Measurements from ENCODE around the gene SNCA.

SNCA gene

GRCh38 chr4:89836897-89837384 is at the start of gene SNCA:
SNCA (minus strand) TSS chr4:89837161; CDS start chr4:89835667, 1,494 bp downstream.
- peak in 2 of 3 experiments; percentile 25 to 33 for DNase-seq (ENCODE audit: low read depth in 3 of 3)

DNA sequence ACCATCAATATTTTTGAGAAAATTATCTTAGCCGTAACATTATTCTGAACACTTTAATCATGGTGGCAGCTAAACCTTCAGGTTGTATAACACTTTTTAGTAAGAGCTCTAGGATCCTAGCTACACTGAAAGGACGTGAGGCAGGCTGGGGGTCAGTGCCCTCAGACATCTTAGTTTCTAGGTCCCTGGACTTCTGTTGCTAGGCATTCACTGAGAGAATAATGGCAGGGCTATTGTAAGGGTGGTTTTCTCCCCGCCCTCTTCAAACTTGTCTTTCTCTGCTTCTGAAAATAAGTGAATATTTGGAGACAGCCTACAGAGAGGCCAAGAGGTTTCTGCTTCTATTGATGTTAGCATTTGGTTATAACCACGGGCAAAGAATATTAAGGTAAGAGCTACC is 42.3 kb upstream of the SNCA start:
- no peak for DNase-seq (ENCODE audit: low read depth in 3 of 3)

DNA sequence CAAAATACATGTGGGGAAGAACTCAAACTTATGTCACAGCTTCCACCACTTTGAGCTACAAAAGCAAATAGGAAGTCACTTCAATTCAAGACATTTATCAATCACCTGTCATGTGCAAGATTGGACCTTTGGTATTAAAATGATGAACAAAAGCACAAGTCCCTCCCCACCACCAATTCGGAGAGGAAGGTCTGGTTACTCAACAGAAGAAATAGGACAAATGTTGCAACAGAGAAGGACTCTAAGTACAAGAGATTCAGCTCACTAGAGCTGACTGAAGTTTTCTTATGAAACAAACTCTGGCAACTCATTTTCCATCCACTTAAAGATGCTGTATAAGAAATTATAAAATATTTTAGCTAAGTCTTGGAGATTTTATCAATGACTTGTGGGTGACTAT is 41.6 kb upstream of the SNCA start:
- no peak for DNase-seq (ENCODE audit: low read depth in 3 of 3)

- no peak for DNase-seq (ENCODE audit: low read depth in 3 of 3)
Observed at GRCh38 chr4:89876548-89876947, 39.6 kb upstream of the SNCA start.

DNA sequence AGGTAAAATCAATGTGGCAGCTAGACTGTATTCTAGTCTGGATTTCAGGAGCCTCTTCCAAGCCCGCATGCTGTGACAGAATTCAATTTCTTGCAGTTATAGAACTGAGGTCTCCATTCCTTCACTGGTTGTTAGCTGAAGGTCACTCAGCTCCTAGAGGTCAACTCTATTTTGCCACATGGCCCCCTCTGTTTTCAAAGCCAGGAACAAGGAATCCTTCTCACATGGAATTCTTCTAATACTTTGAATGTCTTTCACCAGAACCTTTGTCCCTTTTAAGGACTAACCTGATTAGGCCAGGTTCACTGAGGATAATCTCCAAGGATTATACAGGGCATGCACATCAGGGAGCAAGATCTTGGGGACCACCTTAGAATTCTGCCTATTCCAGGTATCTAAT is 34.2 kb upstream of the SNCA start:
- DNase-seq (ENCODE audit: low read depth in 3 of 3): no peak

DNA sequence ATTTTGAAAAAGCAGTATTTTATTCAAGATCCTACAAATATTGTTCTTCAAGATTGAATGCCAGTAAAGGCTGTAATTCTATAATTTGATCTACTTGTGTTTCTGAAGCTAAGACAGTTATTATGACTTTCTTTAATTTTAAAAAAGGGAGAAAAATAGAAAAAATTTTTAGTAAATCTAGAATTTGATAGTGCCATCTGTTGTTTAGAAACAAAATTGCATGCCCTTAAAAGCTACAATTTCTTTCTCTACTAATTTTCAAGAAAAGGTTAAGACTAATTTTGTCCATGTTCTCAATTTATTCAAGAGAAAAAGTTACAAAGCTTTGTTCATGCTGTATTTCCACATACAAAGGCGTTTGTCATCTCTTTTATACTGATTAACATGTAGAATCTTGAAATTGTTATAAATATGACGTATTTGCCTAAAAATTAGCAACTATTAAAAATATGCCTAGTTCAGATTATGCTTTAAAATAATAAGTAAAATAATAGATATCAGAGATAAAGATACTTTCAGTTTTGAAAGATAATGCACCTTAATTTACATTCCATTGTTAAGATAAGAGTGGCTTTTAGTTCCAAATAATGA is 32.1 kb upstream of the SNCA start:
- no peak for DNase-seq (ENCODE audit: low read depth in 3 of 3)

DNA sequence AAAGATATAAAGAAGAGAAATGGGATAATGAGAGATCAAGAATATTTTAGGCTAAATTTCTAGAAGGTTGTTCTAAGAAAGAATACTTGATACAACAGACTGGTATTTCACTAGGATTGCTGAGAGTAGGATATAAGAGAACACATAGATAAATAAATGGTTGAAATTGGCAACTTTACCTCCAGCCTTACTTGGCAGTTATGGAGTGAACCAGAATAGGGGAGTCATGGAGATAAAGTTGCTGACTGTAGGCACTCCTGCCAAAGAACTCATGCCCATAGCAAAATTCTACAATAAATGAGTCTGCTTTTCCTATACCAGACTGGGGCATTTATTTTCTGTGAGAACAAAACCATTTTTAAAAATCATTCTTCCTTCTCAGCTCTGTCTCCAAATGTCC is 31.3 kb upstream of the SNCA start:
- no peak for DNase-seq (ENCODE audit: low read depth in 3 of 3)

DNA sequence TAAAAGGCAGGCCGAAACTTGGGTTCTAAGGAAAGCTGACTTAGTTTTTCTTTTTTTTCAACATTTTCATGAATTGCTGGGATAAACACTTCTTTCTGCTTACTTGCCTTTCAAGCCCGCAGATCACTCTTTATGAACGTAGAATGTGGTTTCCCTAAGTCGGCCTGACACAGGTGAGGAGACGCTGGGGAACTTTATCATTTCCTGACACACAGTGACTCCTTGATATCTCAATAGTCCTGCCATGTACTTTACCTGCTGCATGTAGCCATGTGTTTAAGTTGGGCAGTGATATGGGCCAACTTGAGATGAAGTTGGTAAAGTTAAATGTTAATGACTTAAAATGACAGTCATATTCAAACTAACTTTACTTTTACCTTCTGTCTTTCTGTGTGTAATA is 26.6 kb upstream of the SNCA start:
- DNase-seq (ENCODE audit: low read depth in 3 of 3): no peak

GRCh38 chr4:89860971-89861370 is 24.0 kb upstream of the SNCA start:
- no peak for DNase-seq (ENCODE audit: low read depth in 3 of 3)

- DNase-seq (ENCODE audit: low read depth in 3 of 3): no peak
Observed at GRCh38 chr4:89855236-89855635, 18.3 kb upstream of the SNCA start.

GRCh38 chr4:89847571-89848325 is 10.8 kb upstream of the SNCA start:
- DNase-seq (ENCODE audit: low read depth in 3 of 3): no peak

GRCh38 chr4:89839558-89839957 is 2.6 kb upstream of the SNCA start:
- DNase-seq (ENCODE audit: low read depth in 3 of 3): no peak

- DNase-seq (ENCODE audit: low read depth in 3 of 3): no peak
Observed at GRCh38 chr4:89837993-89838390, 1.0 kb upstream of the SNCA start.

- DNase-seq (ENCODE audit: low read depth in 3 of 3): peak in 1 of 3 experiments; percentile 9
Observed at GRCh38 chr4:89837385-89837992, 528 bp upstream of the SNCA start.

DNA sequence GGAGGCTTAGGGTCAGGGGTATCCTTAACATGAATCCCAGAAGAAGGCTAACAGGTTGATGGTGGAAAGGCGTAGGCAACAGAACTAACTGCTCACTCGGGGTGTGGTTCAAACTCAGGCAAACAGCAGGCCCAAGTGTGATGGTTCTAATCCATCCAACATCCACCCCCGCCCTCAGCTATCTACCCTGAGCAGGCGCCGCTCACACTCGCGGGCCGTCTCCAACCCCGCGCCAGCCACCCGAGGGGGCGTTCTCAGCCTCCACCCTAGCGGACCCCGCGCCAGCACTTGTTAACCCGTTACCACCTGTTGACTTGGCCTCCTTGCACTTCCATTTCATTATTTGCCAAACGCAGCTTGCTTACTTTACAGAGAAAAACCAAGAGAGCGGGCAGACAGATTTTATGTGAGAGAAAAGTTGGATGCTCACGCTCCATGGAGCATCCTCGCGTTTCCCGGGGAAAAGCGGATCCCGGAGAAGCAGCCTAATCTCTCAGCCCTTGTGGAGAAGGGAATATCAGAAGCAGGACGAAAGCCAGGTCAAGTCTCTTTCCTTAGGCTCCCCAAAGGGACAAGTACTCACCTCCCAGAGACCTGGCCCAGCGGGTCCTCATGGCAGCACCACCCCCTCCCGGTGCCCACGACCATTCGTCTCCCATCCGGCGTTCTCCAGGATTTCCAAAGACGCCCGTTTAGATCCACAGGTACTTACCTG is 773 bp downstream of the SNCA start:
- DNase-seq (ENCODE audit: low read depth in 3 of 3): no peak

GRCh38 chr4:89835413-89835812 is 1.5 kb downstream of the SNCA start:
- no peak for DNase-seq (ENCODE audit: low read depth in 3 of 3)

- no peak for DNase-seq (ENCODE audit: low read depth in 3 of 3)
Observed at GRCh38 chr4:89834486-89835209, 2.3 kb downstream of the SNCA start.

- no peak for DNase-seq (ENCODE audit: low read depth in 3 of 3)
Observed at GRCh38 chr4:89829470-89830138, 7.4 kb downstream of the SNCA start.

- DNase-seq (ENCODE audit: low read depth in 3 of 3): no peak
Observed at GRCh38 chr4:89823416-89823815, 13.5 kb downstream of the SNCA start.

DNA sequence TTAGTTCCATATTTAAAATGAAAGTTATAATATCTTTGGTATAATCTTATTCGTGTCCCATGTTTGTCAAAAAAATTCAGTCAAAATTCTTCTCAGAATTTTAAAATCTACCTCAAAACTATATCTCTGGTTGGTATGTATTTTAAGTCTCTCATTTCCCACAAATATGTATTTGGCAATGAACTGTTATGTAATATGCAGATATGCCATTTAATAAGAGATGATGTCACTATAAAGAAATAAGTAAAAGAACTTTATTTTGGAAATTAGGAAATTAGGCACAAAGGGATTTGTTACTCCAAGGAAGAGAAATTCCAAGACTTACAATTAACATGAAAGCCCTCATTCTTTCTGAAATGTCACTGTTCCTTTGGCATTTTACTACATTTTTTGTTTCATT is 15.3 kb downstream of the SNCA start:
- DNase-seq (ENCODE audit: low read depth in 3 of 3): no peak

GRCh38 chr4:89820010-89820409 is 17.0 kb downstream of the SNCA start:
- no peak for DNase-seq (ENCODE audit: low read depth in 3 of 3)
